CD14-positive monocyte (primary cell): ENCODE results near the gene RAP2C. TPM values are rescaled to one million over a fixed set of nuclear protein-coding genes. Genes with fewer than 3 reads are reported as not detected.

Source experiments
- DNase-seq, 3 donors: peaks; one replicate each; pipeline ENCODE4 v3.0.0-alpha.2; 2011 to 2022
- H2AFZ ChIP-seq: 2 replicates; pipeline ENCODE4 v1.6.0; 2012; ENCODE audit warnings: mild to moderate bottlenecking, low read depth, low read length, inconsistent platforms; ENCODE audit not compliant: insufficient read depth, poor library complexity, severe bottlenecking
- H3K27ac ChIP-seq, 2 donors: 1 replicate in 1 of 2; 2 replicates in 1 of 2; pipeline ENCODE4 v1.5.1; 2012 to 2013; ENCODE audit warnings: low read length in 2 of 2, control low read depth in 1 of 2, inconsistent platforms in 1 of 2, low read depth in 1 of 2, mild to moderate bottlenecking in 1 of 2
- H3K27me3 ChIP-seq, 2 donors: one replicate each; pipeline versions ENCODE4 v1.6.0 to v1.6.1; 2011 to 2013; ENCODE audit warnings: low read length in 2 of 2; ENCODE audit not compliant: control insufficient read depth in 2 of 2, insufficient read depth in 2 of 2
- H3K36me3 ChIP-seq, 2 donors: replicated peaks in 1 of 2; 1 replicate in 1 of 2; 2 replicates in 1 of 2; pipeline versions ENCODE4 v1.5.1 to v1.6.1; 2012 to 2013; ENCODE audit warnings: low read length in 2 of 2, control low read depth in 1 of 2, inconsistent platforms in 1 of 2, mild to moderate bottlenecking in 1 of 2; ENCODE audit not compliant: insufficient read depth in 2 of 2, control insufficient read depth in 1 of 2
- H3K4me1 ChIP-seq, 2 donors: 1 replicate in 1 of 2; 2 replicates in 1 of 2; pipeline versions ENCODE4 v1.5.1 to v1.6.1; 2012 to 2013; ENCODE audit warnings: low read length in 2 of 2, control low read depth in 1 of 2, inconsistent platforms in 1 of 2, mild to moderate bottlenecking in 1 of 2, moderate library complexity in 1 of 2; ENCODE audit not compliant: insufficient read depth in 2 of 2, control insufficient read depth in 1 of 2
- H3K4me2 ChIP-seq: replicated peaks from 2 replicates; pipeline ENCODE3; 2012; ENCODE audit warnings: low read length, moderate library complexity, mild to moderate bottlenecking; ENCODE audit not compliant: poor library complexity, severe bottlenecking; ENCODE audit errors: extremely low read depth
- H3K4me3 ChIP-seq, 3 experiments: fragments of 200-600 bp in 1 of 3; sonication (generic) in 1 of 3; replicated peaks in 1 of 3; 1 replicate in 2 of 3; 2 replicates in 1 of 3; pipeline ENCODE4 v1.5.1; 2011 to 2013; ENCODE audit warnings: low read length in 3 of 3, mild to moderate bottlenecking in 3 of 3, control low read depth in 2 of 3, low read depth in 2 of 3, inconsistent platforms in 1 of 3, moderate library complexity in 1 of 3
- H3K79me2 ChIP-seq: 2 replicates; pipeline ENCODE4 v1.6.0; 2012; ENCODE audit warnings: mild to moderate bottlenecking, control low read depth, inconsistent platforms, low read length, moderate library complexity; ENCODE audit not compliant: insufficient read depth
- H3K9ac ChIP-seq: 2 replicates; pipeline ENCODE4 v1.6.0; 2017; ENCODE audit warnings: low read length, mild to moderate bottlenecking; ENCODE audit not compliant: insufficient read depth, poor library complexity, severe bottlenecking
- H3K9me3 ChIP-seq, 2 donors: replicated peaks in 1 of 2; 1 replicate in 1 of 2; 2 replicates in 1 of 2; pipeline versions ENCODE4 v1.5.1 to v1.6.1; 2012 to 2013; ENCODE audit warnings: low read length in 2 of 2, control low read depth in 1 of 2; ENCODE audit not compliant: control insufficient read depth in 1 of 2, insufficient read depth in 1 of 2
- H4K20me1 ChIP-seq: 2 replicates; pipeline ENCODE4 v1.6.0; 2012; ENCODE audit warnings: mild to moderate bottlenecking, low read length, control low read depth, moderate library complexity; ENCODE audit not compliant: insufficient read depth
- H3K27ac Mint-ChIP-seq, 7 donors: one replicate each; pipeline ENCODE4 v1.8.0; 2020; ENCODE audit warnings: mild to moderate bottlenecking in 7 of 7, mixed read lengths in 7 of 7, moderate library complexity in 6 of 7, inconsistent platforms in 2 of 7
- H3K27me3 Mint-ChIP-seq, 3 donors: one replicate each; pipeline ENCODE4 v1.8.0; 2021 to 2022; ENCODE audit warnings: low read depth in 3 of 3, mild to moderate bottlenecking in 3 of 3, mixed read lengths in 3 of 3, moderate library complexity in 3 of 3, inconsistent platforms in 1 of 3
- H3K36me3 Mint-ChIP-seq, 2 donors: one replicate each; pipeline ENCODE4 v1.8.0; 2020; ENCODE audit warnings: mixed read lengths in 2 of 2, inconsistent platforms in 1 of 2, mild to moderate bottlenecking in 1 of 2
- H3K4me1 Mint-ChIP-seq: one replicate; pipeline ENCODE4 v1.8.0; 2020; ENCODE audit warnings: mild to moderate bottlenecking, mixed read lengths
- H3K4me3 Mint-ChIP-seq, 2 donors: one replicate each; pipeline ENCODE4 v1.8.0; 2020; ENCODE audit warnings: mild to moderate bottlenecking in 2 of 2, mixed read lengths in 2 of 2, moderate library complexity in 1 of 2
- H3K9me3 Mint-ChIP-seq, 7 donors: one replicate each; pipeline ENCODE4 v1.8.0; 2020 to 2022; ENCODE audit warnings: mixed read lengths in 7 of 7, mild to moderate bottlenecking in 6 of 7, moderate library complexity in 6 of 7, inconsistent platforms in 2 of 7
- WGBS: methylation state at CpG from one replicate; pipeline ENCODE4 v1.1.5; 2013; ENCODE audit warnings: missing lambda C conversion rate; ENCODE audit not compliant: insufficient coverage; 5-methylcytosine and 5-hydroxymethylcytosine counted together
- intact Hi-C, 2 donors: fragments of 100-400 bp; cut with micrococcal nuclease; formaldehyde crosslinking; loops; one replicate each; pipeline versions ENCODE4 v1.15.0 to v1.15.1; 2023
- polyA plus RNA-seq, 3 donors: library from polyadenylated mRNA; depleted of rRNA in 1 of 3; unstranded in 2 of 3; stranded (reverse) in 1 of 3; fragments of 300-500 nt in 2 of 3; fragments of >200 nt in 1 of 3; fragmentation: Illumina TruSeq in 2 of 3; gene quantifications; 1 replicate in 2 of 3; 2 replicates in 1 of 3; pipeline ENCODE4 v1.2.3, GENCODE V29; 2012 to 2021
- TF ChIP-seq, protein P1 (sequence below): fragments of 200-600 bp; IDR thresholded peaks from one replicate; pipeline ENCODE4 v1.8.0; 2022; ENCODE audit warnings: antibody characterized with exemption, mild to moderate bottlenecking

Gene RAP2C
- polyA plus RNA-seq, 3 donors: 14.7 to 23.2 (median 18.8) TPM

GRCh38 chrX:132204629-132205028 lies 14.6 kb downstream of the RAP2C start:
- peaks cover 32% of the 10 kb centered on the region for H4K20me1 ChIP-seq
- no peak overlapping the region for H3K4me2 ChIP-seq
- H3K27me3 ChIP-seq: peaks cover 0 to 3% of the 10 kb centered on the region in 2 donors
- WGBS: no CpG with 5 or more reads among the region's 1 CpG
- TF ChIP-seq, protein P1, sequence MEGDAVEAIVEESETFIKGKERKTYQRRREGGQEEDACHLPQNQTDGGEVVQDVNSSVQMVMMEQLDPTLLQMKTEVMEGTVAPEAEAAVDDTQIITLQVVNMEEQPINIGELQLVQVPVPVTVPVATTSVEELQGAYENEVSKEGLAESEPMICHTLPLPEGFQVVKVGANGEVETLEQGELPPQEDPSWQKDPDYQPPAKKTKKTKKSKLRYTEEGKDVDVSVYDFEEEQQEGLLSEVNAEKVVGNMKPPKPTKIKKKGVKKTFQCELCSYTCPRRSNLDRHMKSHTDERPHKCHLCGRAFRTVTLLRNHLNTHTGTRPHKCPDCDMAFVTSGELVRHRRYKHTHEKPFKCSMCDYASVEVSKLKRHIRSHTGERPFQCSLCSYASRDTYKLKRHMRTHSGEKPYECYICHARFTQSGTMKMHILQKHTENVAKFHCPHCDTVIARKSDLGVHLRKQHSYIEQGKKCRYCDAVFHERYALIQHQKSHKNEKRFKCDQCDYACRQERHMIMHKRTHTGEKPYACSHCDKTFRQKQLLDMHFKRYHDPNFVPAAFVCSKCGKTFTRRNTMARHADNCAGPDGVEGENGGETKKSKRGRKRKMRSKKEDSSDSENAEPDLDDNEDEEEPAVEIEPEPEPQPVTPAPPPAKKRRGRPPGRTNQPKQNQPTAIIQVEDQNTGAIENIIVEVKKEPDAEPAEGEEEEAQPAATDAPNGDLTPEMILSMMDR: no peak
- Mint-ChIP-seq H3K9me3 (no peaks in the 10 kb centered on the region), H3K27ac (no peak overlapping the region), H3K36me3 (peaks cover 14 to 23% of the 10 kb centered on the region in 2 donors), H3K4me1 (peaks cover 9% of the 10 kb centered on the region), H3K27me3 (peaks cover 0 to 4% (median 0%) of the 10 kb centered on the region in 3 donors), H3K4me3 (no peak overlapping the region)
- peaks cover under 1% of the 10 kb centered on the region in 2 donors for H3K4me1 ChIP-seq
- H3K4me3 ChIP-seq: no peak overlapping the region
- peaks cover 16 to 47% of the 10 kb centered on the region in 2 donors for H3K36me3 ChIP-seq
- intact Hi-C loops: no loop called here
- H3K9ac ChIP-seq: no peak overlapping the region
- H3K79me2 ChIP-seq: peaks cover 22% of the 10 kb centered on the region
- no peak overlapping the region for H2AFZ ChIP-seq
- DNase-seq: no peak
- no peak overlapping the region for H3K27ac ChIP-seq
- no peaks in the 10 kb centered on the region for H3K9me3 ChIP-seq

GRCh38 chrX:132200976-132201375 lies 18.3 kb downstream of the RAP2C start:
- peaks cover 10% of the 10 kb centered on the region for H4K20me1 ChIP-seq
- peaks cover 11 to 35% of the 10 kb centered on the region in 2 donors for H3K36me3 ChIP-seq
- no CpG with 5 or more reads among the region's 5 CpGs for WGBS
- no peaks in the 10 kb centered on the region for H3K4me1 ChIP-seq
- no peak overlapping the region for H3K27ac ChIP-seq
- TF ChIP-seq, protein P1: no peak
- no peak overlapping the region for H2AFZ ChIP-seq
- Mint-ChIP-seq H3K27me3 (peaks cover 0 to under 1% (median 0%) of the 10 kb centered on the region in 3 donors), H3K4me1 (no peaks in the 10 kb centered on the region), H3K27ac (no peak overlapping the region), H3K9me3 (peaks cover 0 to 3% (median 0%) of the 10 kb centered on the region in 7 donors), H3K4me3 (no peak overlapping the region), H3K36me3 (peaks cover 9 to 19% of the 10 kb centered on the region in 2 donors)
- no peak for DNase-seq
- no peaks in the 10 kb centered on the region for H3K79me2 ChIP-seq
- no peak overlapping the region for H3K4me2 ChIP-seq
- H3K9ac ChIP-seq: no peak overlapping the region
- no peak overlapping the region for H3K4me3 ChIP-seq
- intact Hi-C loops: no loop called here
- no peaks in the 10 kb centered on the region for H3K9me3 ChIP-seq
- peaks cover 0 to 2% of the 10 kb centered on the region in 2 donors for H3K27me3 ChIP-seq
